Activated CD4-positive, alpha-beta T cell treated with anti-CD3 and anti-CD28 coated beads, Interleukin-10, Interleukin-2, amounts not matched to agents 100 ng/mL and 50 ng/mL, durations not matched to agents 16 hours and 8 hours (primary cell): ENCODE results near the gene DPP7.

ENCODE experiments used
- DNase-seq: peaks from one replicate; pipeline ENCODE4 v3.0.0-alpha.2; 2020

The DPP7 gene

GRCh38 chr9:137110147-137110910 lies 4.2 kb downstream of the DPP7 start:
- no peak for DNase-seq

GRCh38 chr9:137109250-137110146 lies 5.0 kb downstream of the DPP7 start:
- no peak for DNase-seq

- DNase-seq: no peak
Observed at GRCh38 chr9:137108608-137109249, 5.8 kb downstream of the DPP7 start.

GRCh38 chr9:137107982-137108381 lies 6.6 kb downstream of the DPP7 start:
- DNase-seq: no peak

- DNase-seq: no peak
Observed at GRCh38 chr9:137107312-137107921, 7.1 kb downstream of the DPP7 start.

GRCh38 chr9:137106662-137107250 lies 7.8 kb downstream of the DPP7 start:
- DNase-seq: no peak

GRCh38 chr9:137105814-137106661 lies 8.5 kb downstream of the DPP7 start:
- DNase-seq: no peak

- no peak for DNase-seq
Observed at GRCh38 chr9:137103206-137103999, 11.1 kb downstream of the DPP7 start.

GRCh38 chr9:137099231-137099630 lies 15.3 kb downstream of the DPP7 start:
- DNase-seq: no peak

- DNase-seq: no peak
Observed at GRCh38 chr9:137097761-137098462, 16.6 kb downstream of the DPP7 start.

GRCh38 chr9:137096785-137097546 lies 17.6 kb downstream of the DPP7 start:
- DNase-seq: no peak

GRCh38 chr9:137095664-137096517 lies 18.6 kb downstream of the DPP7 start:
- peak; percentile 94 for DNase-seq

GRCh38 chr9:137089232-137089947 lies 25.1 kb downstream of the DPP7 start:
- DNase-seq: no peak

GRCh38 chr9:137088121-137088520 lies 26.4 kb downstream of the DPP7 start:
- no peak for DNase-seq

- DNase-seq: peak; percentile 27
Observed at GRCh38 chr9:137087409-137087925, 27.1 kb downstream of the DPP7 start.

GRCh38 chr9:137086531-137087408 lies 27.8 kb downstream of the DPP7 start, which contains the start of gene MAN1B1:
MAN1B1 (plus strand) TSS chr9:137086985; CDS start chr9:137087000, 15 bp downstream.
- DNase-seq: peak; percentile 100
